ENCODE data around the gene SYNGR1.

DNA sequence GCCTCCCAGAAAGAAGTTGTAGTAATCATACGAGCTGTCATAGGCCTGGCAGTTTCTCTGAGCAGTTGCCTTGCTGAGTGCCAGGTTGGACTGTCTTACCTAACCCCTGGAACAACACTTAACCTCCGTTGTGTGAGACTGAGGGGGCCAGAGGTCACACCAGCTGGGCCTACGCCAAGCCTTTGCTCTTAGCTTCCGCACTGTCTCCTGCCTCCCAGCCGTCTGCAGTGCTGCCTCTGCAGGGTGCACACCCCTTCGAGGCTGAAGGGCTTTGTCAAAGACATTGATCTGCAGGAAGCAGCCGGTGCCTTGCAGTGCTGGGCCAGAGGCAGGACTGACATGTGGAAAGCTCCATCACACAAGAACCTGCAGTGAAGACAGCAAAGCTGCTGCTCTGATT is 66.5 kb downstream of the SYNGR1 start:
- TF ChIP-seq CTCF (IDR thresholded peaks at IDR 0.05) = no peak
- TF ChIP-seq EZH2 (IDR thresholded peaks at IDR 0.05; ENCODE audit: borderline replicate concordance, insufficient read depth, low read depth, low read length, poor library complexity, severe bottlenecking) = no peak

All from B cell (primary cell).